ENCODE measurements around the gene FHL2. TPM values are rescaled to one million over a fixed set of nuclear protein-coding genes. Genes with fewer than 3 reads are reported as not detected.

Gene FHL2
- total and polyA plus RNA-seq, 9 of the 15 experiments (the other 6 are each of a cell fraction or from before 2014, with no cell fraction given), result 7.5 to 33.1 (median 23.9) TPM

GRCh38 chr2:105323111-105323510 is 75.7 kb downstream of the FHL2 start:
- POLR2A ChIA-PET, result interaction anchor here (0.5 to 1.2 kb wide), 2 partner anchors 8 to 12 kb away, joined by 3 to 4 read pairs; no protein-coding TSS in a partner anchor
- Histone ChIP-seq H3K27me3 (ENCODE audit: control insufficient read depth in 2 of 2, insufficient read depth in 2 of 2, low read length in 2 of 2) (no peaks in the 10 kb centered on the region), H3K9ac (ENCODE audit: insufficient read depth in 1 of 2, low read depth in 2 of 2, low read length in 2 of 2) (peak overlapping the region in 1 of 2 experiments; percentile 46; a peak in 1 of 4 replicates), H3K9me1 (ENCODE audit: control insufficient read depth, insufficient read depth, low read length) (peaks cover 3% of the 10 kb centered on the region), H3K4me2 (ENCODE audit: insufficient read depth, low read length) (no peak overlapping the region), H3K9me3 (replicated peaks; ENCODE audit: control insufficient read depth, insufficient read depth, low read depth, low read length) (no peaks in the 10 kb centered on the region), H3K79me2 (ENCODE audit: control insufficient read depth, insufficient read depth, low read length) (peaks cover 84% of the 10 kb centered on the region), H4K20me1 (replicated peaks; ENCODE audit: control insufficient read depth, insufficient read depth, low read length) (0 out of 2 replicates have a peak, but pooled peaks cover 7% of the 10 kb centered on the region), H3K4me3 (no peak overlapping the region), H3K27ac (ENCODE audit: extremely low read depth, low read depth, low read length) (no peak overlapping the region), H3K4me1 (replicated peaks in 1 of 2; ENCODE audit: control insufficient read depth in 2 of 2, insufficient read depth in 2 of 2, low read length in 2 of 2) (peaks cover 0 to 15% of the 10 kb centered on the region in 2 experiments; a peak in 3 of 5 replicates), H2AFZ (ENCODE audit: low read depth, low read length) (no peak overlapping the region), H3K36me3 (ENCODE audit: control insufficient read depth, insufficient read depth, low read length) (peaks cover 26% of the 10 kb centered on the region; the same call in 2 of the 3 replicates)
- DNase-seq (ENCODE audit: extremely low read depth in 1 of 4, low spot score in 3 of 4) (no peak), ATAC-seq (no peak), FAIRE-seq (no peak)
- no TSS peak for BruUV-seq (replicated peaks)
- in situ Hi-C loops (cut with MboI), result no loop called here
- WGBS (ENCODE audit: insufficient coverage, low coverage, missing lambda C conversion rate), result 82% methylated on average over 5 of the region's 5 CpGs
- intact Hi-C loops (cut with micrococcal nuclease), result no loop called here
- CTCF ChIA-PET (ENCODE audit: low intra/inter-chr PET ratio), result no interaction called here
- no peak for TF ChIP-seq CHD1 (IDR thresholded peaks at IDR 0.05; ENCODE audit: low read length)
- TF ChIP-seq PHTF2 (CRISPR knock-in tag; IDR thresholded peaks at IDR 0.05), result no peak
- TF ChIP-seq IRF1 (CRISPR knock-in tag; IDR thresholded peaks at IDR 0.05; ENCODE audit: borderline replicate concordance), result no peak
- peak; percentile 49; the same call in 1 of the 2 replicates for TF ChIP-seq NFE2 (IDR thresholded peaks at IDR 0.05; ENCODE audit: low read depth)
- no peak for TF ChIP-seq HMGXB4 (CRISPR knock-in tag; IDR thresholded peaks at IDR 0.05)
- peak; percentile 38; the same call in 1 of the 2 replicates for TF ChIP-seq MAFG (tag; conservative IDR thresholded peaks at IDR 0.05)
- TF ChIP-seq ZNF143 (CRISPR knock-in tag; IDR thresholded peaks at IDR 0.05), result no peak
- TF ChIP-seq CEBPG (CRISPR knock-in tag; IDR thresholded peaks at IDR 0.05), result no peak
- no peak for TF ChIP-seq CEBPG (tag; conservative IDR thresholded peaks at IDR 0.05 in 1 of 2, IDR thresholded peaks at IDR 0.05 in 1 of 2)
- TF ChIP-seq SMARCA4 (IDR thresholded peaks at IDR 0.05), result no peak
- TF ChIP-seq PRDM10 (IDR thresholded peaks at IDR 0.05; ENCODE audit: partially characterized antibody), result no peak
- 0 out of 2 replicates have a peak, but pooled peaks have one; percentile 12 for TF ChIP-seq ZNF316 (IDR thresholded peaks at IDR 0.05)
- 0 out of 2 replicates have a peak, but pooled peaks have one; percentile 32 for TF ChIP-seq EGR1 (conservative IDR thresholded peaks at IDR 0.05)
